HL-60 (cell line): ENCODE data around the gene HOXB7.

Experiments
- CTCF ChIP-seq: IDR thresholded peaks from one replicate; pipeline ENCODE4 v1.5.1; 2011; ENCODE audit warnings: low read length, control low read depth, inconsistent platforms; ENCODE audit not compliant: insufficient read depth
- GABPA ChIP-seq: IDR thresholded peaks from 2 replicates; pipeline ENCODE4 v1.6.1; 2012; ENCODE audit warnings: low read depth
- POLR2AphosphoS5 ChIP-seq: IDR thresholded peaks from 2 replicates; pipeline ENCODE4 v1.6.1; 2012; ENCODE audit warnings: low read depth
- REST ChIP-seq: IDR thresholded peaks from 2 replicates; pipeline ENCODE4 v1.6.1; 2012; ENCODE audit warnings: low read depth; ENCODE audit not compliant: insufficient replicate concordance
- SPI1 ChIP-seq: IDR thresholded peaks from 2 replicates; pipeline ENCODE4 v1.6.1; 2012; ENCODE audit warnings: low read depth, mild to moderate bottlenecking, borderline replicate concordance

- no peak for TF ChIP-seq REST
- TF ChIP-seq SPI1, result no peak
- TF ChIP-seq CTCF, result no peak
- TF ChIP-seq POLR2AphosphoS5, result no peak
- no peak for TF ChIP-seq GABPA
Measured at GRCh38 chr17:48566717-48567116, 44.1 kb downstream of the HOXB7 start.
